Measurements from ENCODE around the gene FAM184A.

GRCh38 chr6:118923035-118923434, 155.4 kb downstream of the FAM184A start:
- no peak for TF ChIP-seq CTCF (IDR thresholded peaks at IDR 0.05)
- no peak for TF ChIP-seq EZH2phosphoT487 (IDR thresholded peaks at IDR 0.05)
- TF ChIP-seq EZH2 (IDR thresholded peaks at IDR 0.05) = no peak

Measured in neural progenitor cell (in vitro differentiated cells).